ENCODE data around the gene ASB1. TPM values are rescaled to one million over a fixed set of nuclear protein-coding genes. Genes with fewer than 3 reads are reported as not detected.

Gene ASB1
- total and polyA plus RNA-seq, 9 of the 15 experiments (the other 6 are each of a cell fraction or from before 2014, with no cell fraction given) = 6.3 to 37.7 (median 23.9) TPM

GRCh38 chr2:238420878-238421694 lies 5.6 kb upstream of the ASB1 start (continued):
- TF ChIP-seq CHD7 (IDR thresholded peaks at IDR 0.05; ENCODE audit: low read depth, low read length) = no peak
- TF ChIP-seq ZNF639 (CRISPR knock-in tag; conservative IDR thresholded peaks at IDR 0.05 in 1 of 2, IDR thresholded peaks at IDR 0.05 in 1 of 2) = no peak
- TF ChIP-seq NR4A1 (CRISPR knock-in tag; IDR thresholded peaks at IDR 0.05) = no peak
- TF ChIP-seq NR4A1 (tag; IDR thresholded peaks at IDR 0.05) = no peak
- TF ChIP-seq ADNP (tag; IDR thresholded peaks at IDR 0.05) = no peak
- no peak for TF ChIP-seq TBP (optimal IDR thresholded peaks at IDR 0.05; ENCODE audit: low read depth, low read length)
- no peak for TF ChIP-seq SFPQ (IDR thresholded peaks at IDR 0.05; ENCODE audit: low read depth, low read length)
- TF ChIP-seq ZNF217 (CRISPR knock-in tag; IDR thresholded peaks at IDR 0.05) = no peak
- TF ChIP-seq DEAF1 (CRISPR knock-in tag; IDR thresholded peaks at IDR 0.05) = no peak
